Measurements from ENCODE around the gene FSCB. TPM values are rescaled to one million over a fixed set of nuclear protein-coding genes. Genes with fewer than 3 reads are reported as not detected.

Gene FSCB, protein sequence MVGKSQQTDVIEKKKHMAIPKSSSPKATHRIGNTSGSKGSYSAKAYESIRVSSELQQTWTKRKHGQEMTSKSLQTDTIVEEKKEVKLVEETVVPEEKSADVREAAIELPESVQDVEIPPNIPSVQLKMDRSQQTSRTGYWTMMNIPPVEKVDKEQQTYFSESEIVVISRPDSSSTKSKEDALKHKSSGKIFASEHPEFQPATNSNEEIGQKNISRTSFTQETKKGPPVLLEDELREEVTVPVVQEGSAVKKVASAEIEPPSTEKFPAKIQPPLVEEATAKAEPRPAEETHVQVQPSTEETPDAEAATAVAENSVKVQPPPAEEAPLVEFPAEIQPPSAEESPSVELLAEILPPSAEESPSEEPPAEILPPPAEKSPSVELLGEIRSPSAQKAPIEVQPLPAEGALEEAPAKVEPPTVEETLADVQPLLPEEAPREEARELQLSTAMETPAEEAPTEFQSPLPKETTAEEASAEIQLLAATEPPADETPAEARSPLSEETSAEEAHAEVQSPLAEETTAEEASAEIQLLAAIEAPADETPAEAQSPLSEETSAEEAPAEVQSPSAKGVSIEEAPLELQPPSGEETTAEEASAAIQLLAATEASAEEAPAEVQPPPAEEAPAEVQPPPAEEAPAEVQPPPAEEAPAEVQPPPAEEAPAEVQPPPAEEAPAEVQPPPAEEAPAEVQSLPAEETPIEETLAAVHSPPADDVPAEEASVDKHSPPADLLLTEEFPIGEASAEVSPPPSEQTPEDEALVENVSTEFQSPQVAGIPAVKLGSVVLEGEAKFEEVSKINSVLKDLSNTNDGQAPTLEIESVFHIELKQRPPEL
- under 1 TPM in 1 of 4 donors, not detected in 3; 0.11 TPM for total RNA-seq

DNA sequence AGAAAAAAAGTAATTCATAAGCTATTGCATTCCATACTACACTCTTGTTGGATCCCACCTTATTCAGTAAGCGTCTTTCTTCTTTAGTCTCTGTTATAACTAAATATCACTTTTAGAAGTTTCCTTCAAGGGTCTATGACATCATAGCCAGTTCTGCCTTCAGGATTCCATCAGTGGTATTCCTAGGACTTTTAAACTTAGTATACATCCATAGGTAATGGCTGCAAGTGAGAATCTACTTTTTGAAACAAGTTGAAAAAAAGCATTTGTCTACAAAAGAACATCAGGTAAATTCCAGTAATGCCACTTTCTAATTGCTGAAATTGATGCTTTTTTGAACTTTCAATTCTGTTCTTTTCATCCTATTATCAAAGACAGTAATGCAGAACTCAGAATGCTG is at the start of gene FSCB:
Gene FSCB (minus strand): TSS at position 101 of the 400 bp plus-strand sequence. CDS start 296 bp downstream, outside the sequence.
- TF ChIP-seq EP300 (IDR thresholded peaks at IDR 0.05) (no peak), POLR2A (IDR thresholded peaks at IDR 0.05; ENCODE audit: low read depth) (no peak), POLR2AphosphoS5 (IDR thresholded peaks at IDR 0.05) (no peak)
- TF ChIP-seq, protein P1, sequence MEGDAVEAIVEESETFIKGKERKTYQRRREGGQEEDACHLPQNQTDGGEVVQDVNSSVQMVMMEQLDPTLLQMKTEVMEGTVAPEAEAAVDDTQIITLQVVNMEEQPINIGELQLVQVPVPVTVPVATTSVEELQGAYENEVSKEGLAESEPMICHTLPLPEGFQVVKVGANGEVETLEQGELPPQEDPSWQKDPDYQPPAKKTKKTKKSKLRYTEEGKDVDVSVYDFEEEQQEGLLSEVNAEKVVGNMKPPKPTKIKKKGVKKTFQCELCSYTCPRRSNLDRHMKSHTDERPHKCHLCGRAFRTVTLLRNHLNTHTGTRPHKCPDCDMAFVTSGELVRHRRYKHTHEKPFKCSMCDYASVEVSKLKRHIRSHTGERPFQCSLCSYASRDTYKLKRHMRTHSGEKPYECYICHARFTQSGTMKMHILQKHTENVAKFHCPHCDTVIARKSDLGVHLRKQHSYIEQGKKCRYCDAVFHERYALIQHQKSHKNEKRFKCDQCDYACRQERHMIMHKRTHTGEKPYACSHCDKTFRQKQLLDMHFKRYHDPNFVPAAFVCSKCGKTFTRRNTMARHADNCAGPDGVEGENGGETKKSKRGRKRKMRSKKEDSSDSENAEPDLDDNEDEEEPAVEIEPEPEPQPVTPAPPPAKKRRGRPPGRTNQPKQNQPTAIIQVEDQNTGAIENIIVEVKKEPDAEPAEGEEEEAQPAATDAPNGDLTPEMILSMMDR (IDR thresholded peaks at IDR 0.05) = no peak

DNA sequence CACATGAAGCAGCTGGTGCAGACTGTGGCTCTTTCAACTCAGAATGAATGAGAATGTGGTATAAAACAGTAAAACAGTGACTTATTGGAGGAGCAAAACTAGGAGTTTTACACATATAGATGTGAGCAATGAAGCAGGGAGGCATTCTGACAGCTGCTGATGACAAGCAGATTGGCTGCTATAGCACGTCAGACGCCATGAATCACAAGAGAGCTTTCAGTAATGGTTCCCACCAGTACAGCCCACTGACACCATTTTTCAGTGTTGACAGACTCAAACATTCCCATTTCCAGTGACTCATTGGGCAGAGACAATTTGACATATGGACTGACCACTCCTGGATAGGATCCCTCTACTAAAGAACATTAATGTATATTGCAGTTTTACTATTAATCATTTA is 24.6 kb upstream of the FSCB start:
- H3K4me1 ChIP-seq = no peaks in the 10 kb centered on the region
- no peak overlapping the region for H3K4me3 ChIP-seq
- no peak for DNase-seq (ENCODE audit: extremely low spot score)
- intact Hi-C loops (cut with DNase I) = no loop called here
- no peaks in the 10 kb centered on the region for H3K27me3 ChIP-seq
- no peaks in the 10 kb centered on the region for H3K9me3 ChIP-seq
- 70% methylated on average over 2 of the region's 2 CpGs for WGBS
- H3K27ac ChIP-seq (replicated peaks in 1 of 4) = no peak overlapping the region
- H3K36me3 ChIP-seq = no peaks in the 10 kb centered on the region
- TF ChIP-seq, protein P1 (IDR thresholded peaks at IDR 0.05) = no peak
- TF ChIP-seq EP300 (IDR thresholded peaks at IDR 0.05) (no peak), POLR2AphosphoS5 (IDR thresholded peaks at IDR 0.05) (no peak), POLR2A (IDR thresholded peaks at IDR 0.05; ENCODE audit: low read depth) (no peak)

More for the DNA sequence above, at the start of gene FSCB:
- 100% methylated on average over 1 of the region's 1 CpG for WGBS
- Histone ChIP-seq H3K4me3 (no peak within 1 kb of the TSS), H3K27ac (replicated peaks in 1 of 4) (no peak within 1 kb of the TSS), H3K36me3 (no peaks in the 10 kb centered on the region), H3K27me3 (no peaks in the 10 kb centered on the region), H3K4me1 (no peaks in the 10 kb centered on the region), H3K9me3 (peaks cover 0 to 9% (median 2%) of the 10 kb centered on the region in 4 donors)
- intact Hi-C loops (cut with DNase I) = no loop called here
- no peak for DNase-seq (ENCODE audit: extremely low spot score)

DNA sequence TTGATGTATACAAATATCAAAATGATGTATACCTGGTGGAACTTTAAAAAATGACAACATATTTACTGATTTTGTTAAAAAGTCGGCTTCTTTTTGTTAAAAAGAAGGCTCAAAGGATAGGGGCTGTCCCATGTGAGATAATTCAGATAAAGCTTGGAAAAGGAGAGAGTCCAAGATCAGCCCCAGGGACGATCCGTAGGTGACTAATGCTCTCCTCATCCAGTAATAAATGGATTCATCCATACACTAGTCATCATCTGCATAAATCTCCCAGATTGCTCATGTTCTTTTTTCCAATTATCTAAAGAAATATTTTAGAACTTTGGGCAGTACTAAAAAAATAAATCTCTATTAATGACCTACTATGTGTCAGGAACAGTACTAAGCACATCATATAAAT is 23.4 kb upstream of the FSCB start:
- DNase-seq (ENCODE audit: extremely low spot score) = no peak
- no peaks in the 10 kb centered on the region for H3K4me1 ChIP-seq
- H3K27me3 ChIP-seq = no peaks in the 10 kb centered on the region
- intact Hi-C loops (cut with DNase I) = no loop called here
- H3K27ac ChIP-seq (replicated peaks in 1 of 4) = no peak overlapping the region
- 80% methylated on average over 3 of the region's 3 CpGs for WGBS
- H3K4me3 ChIP-seq = no peak overlapping the region
- TF ChIP-seq EP300 (IDR thresholded peaks at IDR 0.05) (no peak), POLR2AphosphoS5 (IDR thresholded peaks at IDR 0.05) (no peak), POLR2A (IDR thresholded peaks at IDR 0.05; ENCODE audit: low read depth) (no peak)
- TF ChIP-seq, protein P1 (IDR thresholded peaks at IDR 0.05) = no peak
- no peaks in the 10 kb centered on the region for H3K36me3 ChIP-seq
- no peaks in the 10 kb centered on the region for H3K9me3 ChIP-seq

DNA sequence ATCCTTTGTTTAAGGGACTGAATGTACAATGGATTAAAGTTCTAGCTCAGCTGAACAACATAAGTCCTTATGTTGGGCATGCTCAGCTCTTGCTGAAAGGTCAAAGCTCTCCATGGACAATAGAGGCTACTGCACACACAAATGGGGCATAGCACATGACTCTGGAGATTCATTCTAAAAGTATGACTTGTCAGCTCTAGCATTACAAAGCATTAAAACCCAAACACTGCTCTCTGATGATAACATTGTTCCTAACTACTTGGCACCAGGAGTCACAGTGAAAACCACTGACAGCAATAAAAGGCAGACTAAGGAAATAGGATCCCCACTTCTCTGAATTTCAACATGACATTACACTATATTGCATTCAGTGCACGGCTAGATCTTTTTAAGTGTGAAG is 21.9 kb upstream of the FSCB start:
- Histone ChIP-seq H3K4me3 (no peak overlapping the region), H3K27ac (replicated peaks in 1 of 4) (no peak overlapping the region), H3K27me3 (no peaks in the 10 kb centered on the region), H3K36me3 (no peaks in the 10 kb centered on the region), H3K4me1 (no peaks in the 10 kb centered on the region), H3K9me3 (no peaks in the 10 kb centered on the region)
- DNase-seq (ENCODE audit: extremely low spot score) = no peak
- intact Hi-C loops (cut with DNase I) = no loop called here
- no peak for TF ChIP-seq POLR2A (IDR thresholded peaks at IDR 0.05; ENCODE audit: low read depth)
- TF ChIP-seq, protein P1 (IDR thresholded peaks at IDR 0.05) = no peak
- no peak for TF ChIP-seq POLR2AphosphoS5 (IDR thresholded peaks at IDR 0.05)
- TF ChIP-seq EP300 (IDR thresholded peaks at IDR 0.05) = no peak
- 55% methylated on average over 1 of the region's 1 CpG for WGBS

Data from esophagus muscularis mucosa (tissue), 4 donors.